Spinal cord (tissue), 10 donors: ENCODE measurements around the gene ABTB1. TPM values are rescaled to one million over a fixed set of nuclear protein-coding genes. Genes with fewer than 3 reads are reported as not detected.

Experiments used
- DNase-seq, 6 donors: peaks; one replicate each; pipeline versions ENCODE4 v3.0.0 to v3.0.0-alpha.2; 2013 to 2015; ENCODE audit warnings: low spot score in 6 of 6, low read depth in 4 of 6
- H3K27ac ChIP-seq: one replicate; pipeline ENCODE4 v1.5.1; 2013; ENCODE audit warnings: low read depth, low read length, control low read depth
- H3K27me3 ChIP-seq: one replicate; pipeline ENCODE4 v1.6.1; 2013; ENCODE audit warnings: low read length; ENCODE audit not compliant: control insufficient read depth, insufficient read depth
- H3K36me3 ChIP-seq: one replicate; pipeline ENCODE4 v1.6.1; 2013; ENCODE audit warnings: low read length; ENCODE audit not compliant: control insufficient read depth, insufficient read depth
- H3K4me1 ChIP-seq: one replicate; pipeline ENCODE4 v1.6.1; 2013; ENCODE audit warnings: low read length; ENCODE audit not compliant: control insufficient read depth, insufficient read depth
- H3K4me3 ChIP-seq: one replicate; pipeline ENCODE4 v1.5.1; 2013; ENCODE audit warnings: low read depth, low read length, control low read depth
- H3K9me3 ChIP-seq: one replicate; pipeline ENCODE4 v1.6.1; 2013; ENCODE audit warnings: low read length; ENCODE audit not compliant: control insufficient read depth, insufficient read depth
- WGBS: methylation state at CpG from one replicate; pipeline ENCODE4 v1.1.5; 2013; ENCODE audit warnings: missing lambda C conversion rate; ENCODE audit not compliant: insufficient coverage; 5-methylcytosine and 5-hydroxymethylcytosine counted together
- polyA plus RNA-seq, 2 donors: library from polyadenylated mRNA; unstranded; fragments of 120-200 nt; gene quantifications; one replicate each; pipeline ENCODE4 v1.2.1, GENCODE V29; 2013; ENCODE audit not compliant: insufficient read length in 2 of 2
- total RNA-seq, 2 donors: library from RNA; depleted of rRNA in 1 of 2; stranded (reverse); fragments of 120-200 nt in 1 of 2; fragments of >200 nt in 1 of 2; gene quantifications; one replicate each; pipeline versions ENCODE4 v1.2.3 to v1.2.4, GENCODE V29; 2013 to 2014
- donor health status: healthy.

The ABTB1 gene
- total and polyA plus RNA-seq, 4 donors = 10.6 to 26.9 (median 14.8) TPM

DNA sequence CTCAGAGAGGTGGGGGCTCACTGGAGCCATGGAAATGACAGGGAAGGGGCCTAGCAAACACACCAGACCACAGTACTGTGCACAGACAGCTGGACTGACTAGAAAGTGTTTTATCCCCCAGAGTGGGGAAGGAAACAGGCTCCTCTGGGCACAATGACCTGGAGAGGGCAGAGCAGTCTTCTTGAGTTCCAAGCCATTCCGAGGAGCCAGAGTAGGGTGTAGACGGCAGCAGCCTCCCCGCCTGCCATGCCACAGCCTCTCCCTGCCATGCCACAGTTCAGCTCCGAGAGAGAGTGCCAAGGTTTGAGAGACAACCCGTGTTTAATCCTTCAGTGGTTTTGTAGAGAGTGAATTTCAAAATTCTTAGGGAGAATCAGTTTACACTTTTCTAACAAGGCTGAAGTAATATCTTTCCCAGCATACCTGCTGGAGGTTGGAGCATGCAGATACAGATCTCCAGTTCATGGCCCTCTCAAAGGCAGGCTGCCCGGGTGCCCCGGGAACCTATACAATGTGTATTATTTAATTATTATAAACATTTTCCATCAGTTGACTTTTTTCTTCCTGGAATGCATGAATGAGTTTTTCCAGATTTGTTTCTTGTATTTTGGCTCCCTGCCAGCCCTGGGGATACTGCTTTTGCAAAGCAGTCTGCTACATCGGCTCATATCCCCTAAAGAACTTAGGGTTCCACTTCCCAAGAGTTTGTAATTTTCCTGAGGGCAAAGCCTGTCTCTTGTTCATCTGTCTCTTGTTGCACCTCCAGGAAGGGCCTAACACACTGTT lies 40.5 kb upstream of the ABTB1 start:
- H3K27me3 ChIP-seq = peaks cover 3% of the 10 kb centered on the region
- H3K4me1 ChIP-seq = peaks cover 26% of the 10 kb centered on the region
- peak in 2 of 6 donors; percentile 44 to 53 for DNase-seq
- no peaks in the 10 kb centered on the region for H3K36me3 ChIP-seq
- no peak overlapping the region for H3K27ac ChIP-seq
- H3K4me3 ChIP-seq = no peak overlapping the region
- H3K9me3 ChIP-seq = no peaks in the 10 kb centered on the region
- WGBS = 15% methylated on average over 3 of the region's 8 CpGs

- no peak for DNase-seq
- 60% methylated on average over 1 of the region's 12 CpGs for WGBS
- peaks cover 5% of the 10 kb centered on the region for H3K36me3 ChIP-seq
- no peaks in the 10 kb centered on the region for H3K27me3 ChIP-seq
- no peak overlapping the region for H3K27ac ChIP-seq
- H3K4me1 ChIP-seq = peaks cover 23% of the 10 kb centered on the region
- no peak overlapping the region for H3K4me3 ChIP-seq
- no peaks in the 10 kb centered on the region for H3K9me3 ChIP-seq
Observed at GRCh38 chr3:127634653-127635052, 38.1 kb upstream of the ABTB1 start.

DNA sequence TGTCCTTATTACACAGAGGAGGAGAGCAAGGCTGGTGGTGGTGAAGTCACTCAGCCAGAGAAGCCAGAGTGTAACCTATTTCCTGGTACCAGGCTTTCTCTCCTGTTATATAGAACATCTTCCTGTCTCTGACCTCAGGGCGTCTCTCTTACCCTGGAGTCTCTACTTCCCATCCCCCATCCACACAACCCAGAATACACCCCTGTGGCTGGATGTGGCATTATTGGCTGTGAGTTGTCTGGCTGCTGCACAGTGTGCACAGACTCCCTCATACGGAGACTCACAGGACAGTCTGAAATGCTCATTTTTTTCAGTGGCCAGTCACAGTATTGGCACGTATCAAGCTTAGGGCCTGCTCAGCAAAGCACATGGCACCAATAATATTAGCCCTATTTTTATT lies 35.2 kb upstream of the ABTB1 start:
- no peak for DNase-seq
- H3K27ac ChIP-seq = no peak overlapping the region
- peaks cover 19% of the 10 kb centered on the region for H3K36me3 ChIP-seq
- WGBS = 67% methylated on average over 1 of the region's 3 CpGs
- H3K4me3 ChIP-seq = no peak overlapping the region
- no peaks in the 10 kb centered on the region for H3K9me3 ChIP-seq
- H3K4me1 ChIP-seq = peaks cover 3% of the 10 kb centered on the region
- H3K27me3 ChIP-seq = no peaks in the 10 kb centered on the region

DNA sequence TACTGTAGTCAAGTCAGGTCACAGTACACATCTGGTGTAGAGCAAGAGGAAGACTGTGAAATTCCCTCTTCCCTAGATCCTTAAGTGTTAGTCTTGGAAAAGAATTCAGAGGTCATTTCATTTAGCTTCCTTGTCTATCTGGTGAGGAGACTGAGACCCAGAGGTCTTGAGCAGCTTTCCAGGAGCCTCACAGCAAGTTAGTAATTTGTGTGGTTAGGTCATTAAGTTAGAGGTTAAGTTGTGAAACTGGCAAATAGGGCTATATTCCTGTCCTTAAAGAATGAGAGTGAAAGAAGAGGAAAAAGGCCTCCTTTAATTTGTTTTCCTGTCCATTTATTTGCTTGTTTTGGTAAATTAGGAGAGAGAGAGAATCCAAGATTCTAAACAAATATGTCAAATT lies 34.8 kb upstream of the ABTB1 start:
- no peaks in the 10 kb centered on the region for H3K9me3 ChIP-seq
- H3K27ac ChIP-seq = no peak overlapping the region
- no peak for DNase-seq
- H3K4me1 ChIP-seq = peaks cover 3% of the 10 kb centered on the region
- H3K27me3 ChIP-seq = no peaks in the 10 kb centered on the region
- peaks cover 19% of the 10 kb centered on the region for H3K36me3 ChIP-seq
- no peak overlapping the region for H3K4me3 ChIP-seq

DNA sequence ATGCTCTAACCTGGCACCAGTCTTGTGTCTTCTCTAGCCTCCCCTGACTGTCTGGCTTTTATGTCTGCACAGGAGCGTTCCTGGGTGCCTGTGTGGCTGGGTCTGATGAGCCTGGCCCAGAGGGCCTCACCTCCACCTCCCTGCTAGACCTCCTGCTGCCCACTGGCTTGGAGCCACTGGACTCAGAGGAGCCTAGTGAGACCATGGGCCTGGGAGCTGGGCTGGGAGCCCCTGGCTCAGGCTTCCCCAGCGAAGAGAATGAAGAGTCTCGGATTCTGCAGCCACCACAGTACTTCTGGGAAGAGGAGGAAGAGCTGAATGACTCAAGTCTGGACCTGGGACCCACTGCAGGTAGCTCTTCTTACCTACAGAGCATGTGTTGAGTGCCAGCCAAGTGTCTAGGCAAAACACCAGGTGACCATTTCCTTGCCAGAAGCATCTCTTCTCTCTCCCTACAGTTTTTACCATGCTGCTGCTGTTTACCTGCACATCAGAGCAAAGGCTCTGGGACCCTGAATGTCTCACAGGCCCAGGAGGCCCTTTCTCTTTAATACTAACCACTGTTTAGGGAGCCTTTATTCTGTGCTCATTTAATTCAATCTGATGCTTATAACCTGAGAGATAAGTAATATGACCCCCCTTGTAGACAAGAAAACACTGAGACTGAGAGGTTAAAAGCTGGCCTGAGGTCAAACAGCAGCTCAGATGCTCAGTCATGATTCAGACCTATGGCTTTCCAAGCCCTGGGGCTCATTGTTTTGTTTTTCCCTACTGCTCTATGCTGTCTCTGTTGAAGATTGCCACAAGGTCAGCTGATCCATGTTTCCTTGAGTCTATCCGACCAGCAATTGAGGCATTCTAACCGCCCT lies 33.3 kb upstream of the ABTB1 start:
- Histone ChIP-seq H3K4me3 (no peak overlapping the region), H3K9me3 (no peaks in the 10 kb centered on the region), H3K36me3 (peaks cover 27% of the 10 kb centered on the region), H3K27me3 (no peaks in the 10 kb centered on the region), H3K4me1 (peaks cover 3% of the 10 kb centered on the region), H3K27ac (no peak overlapping the region)
- no peak for DNase-seq
- WGBS = 87% methylated on average over 5 of the region's 5 CpGs

- H3K36me3 ChIP-seq = peaks cover 33% of the 10 kb centered on the region
- no peak overlapping the region for H3K4me3 ChIP-seq
- no peaks in the 10 kb centered on the region for H3K27me3 ChIP-seq
- DNase-seq = no peak
- H3K9me3 ChIP-seq = no peaks in the 10 kb centered on the region
- WGBS = 86% methylated on average over 1 of the region's 3 CpGs
- no peak overlapping the region for H3K27ac ChIP-seq
- peaks cover 3% of the 10 kb centered on the region for H3K4me1 ChIP-seq
Observed at GRCh38 chr3:127640042-127640355, 32.8 kb upstream of the ABTB1 start.

DNA sequence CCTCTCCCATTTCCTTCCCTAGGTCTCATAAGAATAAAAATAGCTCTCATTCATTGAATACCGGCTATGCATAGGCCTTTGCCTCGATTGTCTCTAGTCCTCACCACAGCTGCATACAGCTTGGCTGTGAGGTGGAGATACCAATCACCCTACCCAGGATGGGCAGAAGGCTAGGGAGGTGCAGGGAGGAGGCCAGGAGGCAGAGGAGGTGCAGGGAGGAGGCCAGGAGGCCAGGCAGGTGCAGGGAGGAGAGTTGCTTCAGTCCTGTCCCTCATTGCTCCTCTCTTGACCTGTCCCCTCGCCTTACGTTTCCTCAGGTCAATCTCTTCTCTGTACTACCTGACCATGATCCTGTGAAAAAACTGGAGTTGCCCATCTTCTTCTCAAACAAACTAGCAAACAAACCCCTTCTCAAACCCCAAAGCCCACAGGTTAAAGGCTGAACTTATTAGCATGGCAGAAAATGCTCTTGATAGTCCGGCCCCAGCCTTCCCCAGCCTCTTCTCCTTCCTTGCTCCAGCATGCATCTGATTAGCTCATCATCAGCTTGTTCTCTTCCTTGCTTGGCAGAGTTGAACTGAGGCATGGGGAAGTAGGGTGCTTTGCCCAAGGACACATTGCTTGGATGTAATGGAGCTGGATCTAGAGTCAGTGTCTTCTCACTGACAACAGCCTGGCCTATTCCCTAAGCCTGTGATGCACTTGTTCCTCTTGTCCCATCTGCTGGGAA lies 27.9 kb upstream of the ABTB1 start:
- no peak overlapping the region for H3K4me3 ChIP-seq
- no peaks in the 10 kb centered on the region for H3K27me3 ChIP-seq
- H3K9me3 ChIP-seq = no peaks in the 10 kb centered on the region
- H3K27ac ChIP-seq = no peak overlapping the region
- no peak for DNase-seq
- peaks cover 43% of the 10 kb centered on the region for H3K36me3 ChIP-seq
- H3K4me1 ChIP-seq = peaks cover 4% of the 10 kb centered on the region
- WGBS = 90% methylated on average over 2 of the region's 5 CpGs

DNA sequence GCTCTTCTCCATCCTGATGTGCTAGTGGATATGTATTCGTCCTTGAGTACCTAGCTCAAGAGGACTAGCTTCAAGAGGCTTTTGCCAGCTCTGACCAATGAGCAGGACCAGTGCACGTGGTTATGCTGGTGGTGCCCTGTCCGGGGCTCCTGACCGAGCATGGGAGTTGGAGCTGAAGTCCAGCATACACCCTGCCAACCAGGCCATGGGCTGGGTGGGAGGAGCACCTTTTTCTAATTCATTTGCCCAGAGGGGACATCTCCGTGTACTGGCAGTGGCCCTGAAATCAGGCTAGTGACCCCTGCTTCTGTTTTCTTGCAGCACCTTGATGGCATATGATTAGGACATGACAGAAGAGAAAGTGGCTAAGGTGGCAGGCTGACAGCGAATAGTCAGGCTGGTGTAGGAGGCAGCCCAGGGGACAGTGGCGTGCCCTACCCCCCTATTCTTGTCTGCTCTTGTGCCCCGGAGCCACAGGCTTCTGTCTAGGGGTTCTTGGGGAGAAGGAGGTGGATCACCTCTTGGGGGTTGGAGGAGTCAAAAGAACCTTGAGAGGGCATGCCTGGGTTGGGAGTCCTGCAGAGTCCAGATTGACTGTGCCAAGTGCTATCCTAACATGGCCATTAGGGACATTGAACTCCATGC lies 27.3 kb upstream of the ABTB1 start:
- 92% methylated on average over 8 of the region's 8 CpGs for WGBS
- Histone ChIP-seq H3K36me3 (peaks cover 42% of the 10 kb centered on the region), H3K9me3 (no peaks in the 10 kb centered on the region), H3K27me3 (no peaks in the 10 kb centered on the region), H3K4me1 (peaks cover 4% of the 10 kb centered on the region), H3K4me3 (no peak overlapping the region), H3K27ac (no peak overlapping the region)
- no peak for DNase-seq

- WGBS = 88% methylated on average over 9 of the region's 10 CpGs
- peak in 1 of 6 donors; percentile 43 for DNase-seq
- no peaks in the 10 kb centered on the region for H3K9me3 ChIP-seq
Observed at GRCh38 chr3:127646501-127647046, 26.2 kb upstream of the ABTB1 start.

More at GRCh38 chr3:127646501-127647046, 26.2 kb upstream of the ABTB1 start:
- H3K27me3 ChIP-seq = no peaks in the 10 kb centered on the region
- H3K27ac ChIP-seq = no peak overlapping the region
- peaks cover 38% of the 10 kb centered on the region for H3K36me3 ChIP-seq
- H3K4me3 ChIP-seq = no peak overlapping the region
- H3K4me1 ChIP-seq = peaks cover 4% of the 10 kb centered on the region
